NB4 (cell line): Measurements from ENCODE around the gene ZNF691.

Experiments used
- DNase-seq: peaks from one replicate; pipeline ENCODE4 v3.0.0; 2010; ENCODE audit warnings: low read depth
- H3K4me3 ChIP-seq: one replicate; pipeline ENCODE4 v1.5.1; 2011; ENCODE audit warnings: mild to moderate bottlenecking, low read depth, low read length, moderate library complexity
- CTCF ChIP-seq: IDR thresholded peaks from one replicate; pipeline ENCODE4 v1.5.1; 2012; ENCODE audit warnings: low read depth, low read length
- MAX ChIP-seq: IDR thresholded peaks from 2 replicates; pipeline ENCODE4 v1.6.1; 2011; ENCODE audit warnings: low read depth, low read length
- MYC ChIP-seq: IDR thresholded peaks from 2 replicates; pipeline ENCODE4 v1.6.1; 2011; ENCODE audit warnings: low read depth, low read length
- POLR2A ChIP-seq: IDR thresholded peaks from 2 replicates; pipeline ENCODE4 v1.6.1; 2011; ENCODE audit warnings: mild to moderate bottlenecking; ENCODE audit not compliant: insufficient read length; ENCODE audit errors: extremely low read depth

ZNF691 gene

GRCh38 chr1:42876009-42876408, 29.6 kb downstream of the ZNF691 start:
- no peak for DNase-seq

GRCh38 chr1:42877380-42877779, 31.0 kb downstream of the ZNF691 start:
- TF ChIP-seq POLR2A (no peak), MAX (no peak), CTCF (no peak), MYC (no peak)
- DNase-seq = no peak

More at GRCh38 chr1:42876009-42876408, 29.6 kb downstream of the ZNF691 start:
- H3K4me3 ChIP-seq = no peak overlapping the region
- TF ChIP-seq CTCF (no peak), MAX (no peak), POLR2A (no peak), MYC (no peak)

GRCh38 chr1:42880384-42880783, 34.0 kb downstream of the ZNF691 start:
- H3K4me3 ChIP-seq = no peak overlapping the region
- TF ChIP-seq POLR2A (no peak), MYC (no peak), CTCF (no peak), MAX (no peak)
- no peak for DNase-seq

More at GRCh38 chr1:42877380-42877779, 31.0 kb downstream of the ZNF691 start:
- no peak overlapping the region for H3K4me3 ChIP-seq

GRCh38 chr1:42886046-42886739, 39.8 kb downstream of the ZNF691 start:
- TF ChIP-seq POLR2A (no peak), CTCF (no peak), MAX (no peak), MYC (no peak)
- DNase-seq = no peak
- H3K4me3 ChIP-seq = no peak overlapping the region

GRCh38 chr1:42886800-42887199, 40.4 kb downstream of the ZNF691 start:
- TF ChIP-seq CTCF = no peak
- no peak for TF ChIP-seq MYC
- no peak for TF ChIP-seq MAX
- no peak for TF ChIP-seq POLR2A
- DNase-seq = no peak
- no peak overlapping the region for H3K4me3 ChIP-seq
